Cardiac muscle cell (in vitro differentiated cells and primary cell): ENCODE results near the gene LGALSL. TPM values are rescaled to one million over a fixed set of nuclear protein-coding genes. Genes with fewer than 3 reads are reported as not detected.

Source experiments
- DNase-seq, 2 donors: peaks; one replicate each; pipeline versions ENCODE4 v3.0.0 to v3.0.0-alpha.2; 2010 to 2017; ENCODE audit warnings: low read depth in 1 of 2, low spot score in 1 of 2
- H3K27ac ChIP-seq: fragments of 200-600 bp; sonication (generic); 2 replicates; pipeline ENCODE4 v1.5.1; 2016
- H3K27me3 ChIP-seq: fragments of 200-600 bp; sonication (generic); 2 replicates; pipeline ENCODE4 v1.6.0; 2016; ENCODE audit warnings: control low read depth
- H3K36me3 ChIP-seq: fragments of 200-600 bp; sonication (generic); 2 replicates; pipeline ENCODE4 v1.5.1; 2016; ENCODE audit warnings: control low read depth
- H3K4me1 ChIP-seq: fragments of 200-600 bp; sonication (generic); 2 replicates; pipeline ENCODE4 v1.8.1; 2017; ENCODE audit warnings: low read depth, mild to moderate bottlenecking, mixed run types
- H3K4me3 ChIP-seq: fragments of 200-600 bp; sonication (generic); 2 replicates; pipeline ENCODE4 v1.5.1; 2016; ENCODE audit warnings: mild to moderate bottlenecking
- H3K9me3 ChIP-seq: fragments of 200-600 bp; sonication (generic); 2 replicates; pipeline ENCODE4 v1.5.1; 2017; ENCODE audit warnings: low read depth, mild to moderate bottlenecking, control low read depth
- CTCF ChIP-seq: IDR thresholded peaks from 2 replicates; pipeline ENCODE4 v1.5.1; 2012; ENCODE audit warnings: low read depth, mild to moderate bottlenecking, low read length
- polyA plus RNA-seq: library from polyadenylated mRNA; unstranded; fragments of >200 nt; fragmentation: Nextera tagmentation; extraction: Ambion mirVana; gene quantifications from 2 replicates; pipeline ENCODE4 v1.2.1, GENCODE V29; 2016
- total RNA-seq: library from RNA; depleted of rRNA; stranded (reverse); fragments of >200 nt; gene quantifications from 2 replicates; pipeline ENCODE4 v1.2.3, GENCODE V29; 2016

LGALSL gene
- total and polyA plus RNA-seq, 2 experiments from 2014 or later, result 12.4 to 15.8 TPM

GRCh38 chr2:64491426-64491825 is 37.5 kb downstream of the LGALSL start:
- H3K27ac ChIP-seq, result no peak overlapping the region
- H3K4me3 ChIP-seq, result no peak overlapping the region
- DNase-seq, result peak in 1 of 2 donors; percentile 44
- H3K4me1 ChIP-seq, result no peaks in the 10 kb centered on the region
- no peak for TF ChIP-seq CTCF
- no peaks in the 10 kb centered on the region for H3K9me3 ChIP-seq
- H3K27me3 ChIP-seq, result peaks cover 9% of the 10 kb centered on the region
- H3K36me3 ChIP-seq, result no peaks in the 10 kb centered on the region

- no peak for TF ChIP-seq CTCF
- no peaks in the 10 kb centered on the region for H3K4me1 ChIP-seq
- no peaks in the 10 kb centered on the region for H3K9me3 ChIP-seq
- no peak overlapping the region for H3K27ac ChIP-seq
- DNase-seq, result no peak
- H3K4me3 ChIP-seq, result no peak overlapping the region
- no peaks in the 10 kb centered on the region for H3K36me3 ChIP-seq
- H3K27me3 ChIP-seq, result peaks cover 9% of the 10 kb centered on the region
Measured at GRCh38 chr2:64492272-64492671, 38.3 kb downstream of the LGALSL start.

GRCh38 chr2:64492821-64493220 is 38.9 kb downstream of the LGALSL start:
- Histone ChIP-seq H3K36me3 (no peaks in the 10 kb centered on the region), H3K27me3 (peaks cover 9% of the 10 kb centered on the region), H3K27ac (no peak overlapping the region), H3K4me1 (no peaks in the 10 kb centered on the region), H3K4me3 (no peak overlapping the region), H3K9me3 (no peaks in the 10 kb centered on the region)
- DNase-seq, result no peak
- no peak for TF ChIP-seq CTCF

GRCh38 chr2:64493788-64494187 is 39.8 kb downstream of the LGALSL start:
- H3K4me3 ChIP-seq, result no peak overlapping the region

GRCh38 chr2:64498438-64498837 is 44.5 kb downstream of the LGALSL start:
- Histone ChIP-seq H3K4me3 (no peak overlapping the region), H3K4me1 (peaks cover 3% of the 10 kb centered on the region), H3K27me3 (no peaks in the 10 kb centered on the region), H3K36me3 (no peaks in the 10 kb centered on the region), H3K27ac (no peak overlapping the region), H3K9me3 (no peaks in the 10 kb centered on the region)
- DNase-seq, result no peak
- TF ChIP-seq CTCF, result no peak

More at GRCh38 chr2:64493788-64494187, 39.8 kb downstream of the LGALSL start:
- no peaks in the 10 kb centered on the region for H3K36me3 ChIP-seq
- no peaks in the 10 kb centered on the region for H3K9me3 ChIP-seq
- peaks cover 9% of the 10 kb centered on the region for H3K27me3 ChIP-seq
- no peak for TF ChIP-seq CTCF
- no peaks in the 10 kb centered on the region for H3K4me1 ChIP-seq
- DNase-seq, result no peak
- H3K27ac ChIP-seq, result no peak overlapping the region

DNA sequence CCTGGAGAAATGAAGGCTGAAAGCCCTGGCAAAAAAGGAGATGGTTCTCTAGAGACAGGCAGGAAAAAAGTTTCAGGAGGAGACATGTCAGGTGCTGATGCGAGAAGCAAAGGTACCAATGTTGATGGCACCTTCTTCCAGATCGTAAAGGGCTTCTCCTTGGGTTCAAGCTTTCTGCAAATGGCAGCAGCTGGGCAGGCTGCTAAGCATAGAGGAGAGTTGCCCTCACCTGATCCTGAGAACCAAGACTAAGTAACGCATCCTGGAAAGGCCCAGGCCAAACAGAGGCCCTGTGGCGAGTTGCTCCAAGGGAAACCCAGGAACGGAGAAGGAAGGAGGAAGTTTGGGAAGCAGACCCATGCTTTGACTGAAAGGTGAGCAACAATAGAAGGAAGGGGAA is 46.6 kb downstream of the LGALSL start:
- no peak for TF ChIP-seq CTCF
- H3K9me3 ChIP-seq, result no peaks in the 10 kb centered on the region
- DNase-seq, result no peak

More for the DNA sequence above, 46.6 kb downstream of the LGALSL start:
- Histone ChIP-seq H3K4me3 (no peak overlapping the region), H3K36me3 (no peaks in the 10 kb centered on the region), H3K27ac (no peak overlapping the region), H3K27me3 (no peaks in the 10 kb centered on the region), H3K4me1 (peaks cover 3% of the 10 kb centered on the region)
